HG03469 (cell line): ENCODE results near the gene DNAH5.

Experiments
- ATAC-seq: cut with Tn5 transposase; IDR thresholded peaks from one replicate; pipeline ENCODE4 v1.9.1; 2021; ENCODE audit warnings: mild to moderate bottlenecking, moderate library complexity, moderate number of reproducible peaks; ENCODE audit not compliant: unreplicated experiment

DNAH5 gene

GRCh38 chr5:13731121-13731628 lies 213.3 kb downstream of the DNAH5 start:
- ATAC-seq, result no peak

GRCh38 chr5:13708906-13709305 lies 235.6 kb downstream of the DNAH5 start:
- no peak for ATAC-seq

GRCh38 chr5:13708432-13708831 lies 236.1 kb downstream of the DNAH5 start:
- ATAC-seq, result no peak

GRCh38 chr5:13704396-13704795 lies 240.1 kb downstream of the DNAH5 start:
- ATAC-seq, result no peak

GRCh38 chr5:13700626-13701025 lies 243.9 kb downstream of the DNAH5 start:
- no peak for ATAC-seq

- ATAC-seq, result no peak
These were observed 245.6 kb downstream of the DNAH5 start for GRCh38 chr5:13698885-13699284.

GRCh38 chr5:13695076-13695712 lies 249.3 kb downstream of the DNAH5 start:
- no peak for ATAC-seq

- no peak for ATAC-seq
These were observed 252.3 kb downstream of the DNAH5 start for GRCh38 chr5:13692172-13692571.

- ATAC-seq, result no peak
These were observed 268.0 kb downstream of the DNAH5 start for GRCh38 chr5:13676531-13676930.

GRCh38 chr5:13674391-13674790 lies 270.1 kb downstream of the DNAH5 start:
- ATAC-seq, result no peak

- ATAC-seq, result no peak
These were observed 271.0 kb downstream of the DNAH5 start for GRCh38 chr5:13673511-13673910.

- no peak for ATAC-seq
These were observed 280.1 kb downstream of the DNAH5 start for GRCh38 chr5:13664377-13664776.

- no peak for ATAC-seq
These were observed 281.9 kb downstream of the DNAH5 start for GRCh38 chr5:13662626-13663025.

GRCh38 chr5:13661272-13661671 lies 283.2 kb downstream of the DNAH5 start:
- no peak for ATAC-seq

GRCh38 chr5:13660072-13660471 lies 284.4 kb downstream of the DNAH5 start:
- no peak for ATAC-seq

GRCh38 chr5:13659391-13659790 lies 285.1 kb downstream of the DNAH5 start:
- no peak for ATAC-seq

GRCh38 chr5:13658761-13659160 lies 285.7 kb downstream of the DNAH5 start:
- no peak for ATAC-seq

GRCh38 chr5:13658152-13658551 lies 286.3 kb downstream of the DNAH5 start:
- no peak for ATAC-seq

GRCh38 chr5:13653709-13654108 lies 290.8 kb downstream of the DNAH5 start:
- ATAC-seq, result no peak

GRCh38 chr5:13649656-13650055 lies 294.8 kb downstream of the DNAH5 start:
- no peak for ATAC-seq

GRCh38 chr5:13648822-13649221 lies 295.7 kb downstream of the DNAH5 start:
- ATAC-seq, result no peak

GRCh38 chr5:13643734-13644133 lies 300.8 kb downstream of the DNAH5 start:
- ATAC-seq, result no peak

- no peak for ATAC-seq
These were observed 301.3 kb downstream of the DNAH5 start for GRCh38 chr5:13643196-13643595.
